HG03108 (cell line): Measurements from ENCODE around the gene DOCK4.

Experiments
- ATAC-seq: cut with Tn5 transposase; IDR thresholded peaks from one replicate; pipeline ENCODE4 v1.9.1; 2021; ENCODE audit warnings: moderate library complexity; ENCODE audit not compliant: unreplicated experiment

The DOCK4 gene

GRCh38 chr7:112116894-112117293 lies 89.3 kb downstream of the DOCK4 start:
- no peak for ATAC-seq

GRCh38 chr7:112116358-112116757 lies 89.8 kb downstream of the DOCK4 start:
- no peak for ATAC-seq

- ATAC-seq = no peak
These were observed 90.3 kb downstream of the DOCK4 start for GRCh38 chr7:112115880-112116279.

GRCh38 chr7:112113913-112114575 lies 92.2 kb downstream of the DOCK4 start:
- no peak for ATAC-seq

- ATAC-seq = no peak
These were observed 93.4 kb downstream of the DOCK4 start for GRCh38 chr7:112112822-112113255.

- no peak for ATAC-seq
These were observed 95.5 kb downstream of the DOCK4 start for GRCh38 chr7:112110651-112111050.

- ATAC-seq = no peak
These were observed 96.0 kb downstream of the DOCK4 start for GRCh38 chr7:112110175-112110574.

GRCh38 chr7:112108981-112109380 lies 97.2 kb downstream of the DOCK4 start:
- ATAC-seq = no peak

- no peak for ATAC-seq
These were observed 100.3 kb downstream of the DOCK4 start for GRCh38 chr7:112105584-112106530.

- ATAC-seq = no peak
These were observed 102.1 kb downstream of the DOCK4 start for GRCh38 chr7:112104120-112104519.

GRCh38 chr7:112103246-112103645 lies 103.0 kb downstream of the DOCK4 start:
- no peak for ATAC-seq

GRCh38 chr7:112101201-112101846 lies 104.9 kb downstream of the DOCK4 start:
- ATAC-seq = no peak

- ATAC-seq = no peak
These were observed 108.7 kb downstream of the DOCK4 start for GRCh38 chr7:112097524-112097923.

- ATAC-seq = no peak
These were observed 112.8 kb downstream of the DOCK4 start for GRCh38 chr7:112093409-112093808.

GRCh38 chr7:112092709-112093395 lies 113.3 kb downstream of the DOCK4 start:
- no peak for ATAC-seq

GRCh38 chr7:112092306-112092705 lies 113.9 kb downstream of the DOCK4 start:
- ATAC-seq = no peak

- no peak for ATAC-seq
These were observed 114.4 kb downstream of the DOCK4 start for GRCh38 chr7:112091768-112092167.

GRCh38 chr7:112089551-112089950 lies 116.6 kb downstream of the DOCK4 start:
- ATAC-seq = no peak

- no peak for ATAC-seq
These were observed 117.6 kb downstream of the DOCK4 start for GRCh38 chr7:112088484-112089016.

- ATAC-seq = no peak
These were observed 119.5 kb downstream of the DOCK4 start for GRCh38 chr7:112086496-112087254.
